HCT116 (cell line): ENCODE data around the gene SHC2. TPM values are rescaled to one million over a fixed set of nuclear protein-coding genes. Genes with fewer than 3 reads are reported as not detected.

ENCODE experiments used
- ATAC-seq: fragments of 200-7000 bp; cut with Tn5 transposase; 2 replicates; pipeline ENCODE4 v1.9.1; 2020; ENCODE audit warnings: mild to moderate bottlenecking, moderate library complexity
- BruUV-seq: library from RNA; stranded (reverse); fragments of 400-500 nt; replicated peaks from 2 replicates; lab custom pipeline; 2021; lab: Mats Ljungman, UMichigan
- CTCF ChIA-PET: fragments of 300-600 bp; sonication (Branson Sonifier 250); formaldehyde crosslinking; loops from one replicate; lab custom pipeline; 2021; ENCODE audit warnings: antibody characterized with exemption; lab: Charles Lee
- POLR2A ChIA-PET: fragments of 300-600, 350-600 bp; sonication (Branson Sonifier 250); formaldehyde crosslinking; loops from one replicate; lab custom pipeline; 2021; ENCODE audit warnings: antibody characterized with exemption; lab: Charles Lee
- RAD21 ChIA-PET, 2 experiments: fragments of 300-600 bp; sonication (Branson Sonifier 250); formaldehyde crosslinking; loops; one replicate each; lab custom pipeline; 2023; ENCODE audit warnings: low total read pairs in 2 of 2; ENCODE audit not compliant: uncharacterized antibody in 2 of 2, unreplicated experiment in 2 of 2, low non-redundant PET in 1 of 2; lab: Charles Lee
- DNase-seq: peaks from one replicate; pipeline ENCODE4 v3.0.0-alpha.2; 2010; ENCODE audit warnings: low read depth, low spot score
- H2AFZ ChIP-seq: fragments of 200-600 bp; shearing (Covaris generic), sonication (generic); 2 replicates; pipeline ENCODE4 v1.6.1; 2017; ENCODE audit warnings: low read depth, mixed run types, mixed read lengths, antibody characterized with exemption, low read length; ENCODE audit not compliant: poor library complexity, severe bottlenecking
- H3K27ac ChIP-seq: 2 replicates; pipeline ENCODE4 v1.5.1; 2012; ENCODE audit warnings: low read depth, low read length
- H3K27me3 ChIP-seq: fragments of 200-600 bp; sonication (generic); 2 replicates; pipeline ENCODE4 v1.6.1; 2016; ENCODE audit warnings: mixed run types, low read length, mixed read lengths; ENCODE audit not compliant: insufficient read depth
- H3K36me3 ChIP-seq, 2 experiments: fragments of 200-500 bp in 1 of 2; fragments of 200-600 bp in 1 of 2; sonication (Bioruptor generic) in 1 of 2; sonication (generic) in 1 of 2; 2 replicates each; pipeline versions ENCODE4 v1.5.1 to v1.6.1; 2014 to 2016; ENCODE audit warnings: low read length in 2 of 2, inconsistent platforms in 1 of 2, mixed read lengths in 1 of 2, mixed run types in 1 of 2; ENCODE audit not compliant: insufficient read depth in 2 of 2, control insufficient read depth in 1 of 2
- H3K4me1 ChIP-seq, 2 experiments: fragments of 200-600 bp in 1 of 2; sonication (generic) in 1 of 2; 2 replicates each; pipeline versions ENCODE4 v1.5.1 to v1.6.1; 2012 to 2017; ENCODE audit warnings: low read length in 2 of 2, inconsistent platforms in 1 of 2, mild to moderate bottlenecking in 1 of 2, mixed read lengths in 1 of 2, mixed run types in 1 of 2, moderate library complexity in 1 of 2; ENCODE audit not compliant: insufficient read depth in 2 of 2, control insufficient read depth in 1 of 2
- H3K4me2 ChIP-seq: fragments of 200-600 bp; sonication (generic); 2 replicates; pipeline ENCODE4 v1.6.1; 2017; ENCODE audit warnings: mixed run types, low read length, mixed read lengths
- H3K4me3 ChIP-seq, 2 experiments: fragments of 200-600 bp in 1 of 2; sonication (generic) in 1 of 2; replicated peaks in 1 of 2; 2 replicates each; pipeline ENCODE4 v1.5.1; 2011 to 2016; ENCODE audit warnings: low read length in 2 of 2, control low read depth in 1 of 2, low read depth in 1 of 2, mild to moderate bottlenecking in 1 of 2, mixed read lengths in 1 of 2, mixed run types in 1 of 2
- H3K79me2 ChIP-seq: fragments of 200-600 bp; sonication (generic); 2 replicates; pipeline ENCODE4 v1.6.1; 2017; ENCODE audit warnings: mild to moderate bottlenecking, mixed run types, low read length, moderate library complexity, mixed read lengths; ENCODE audit not compliant: insufficient read depth
- H3K9ac ChIP-seq: fragments of 200-600 bp; sonication (generic); 2 replicates; pipeline ENCODE4 v1.6.1; 2016; ENCODE audit warnings: low read length, mixed read lengths
- H3K9me2 ChIP-seq: fragments of 200-600 bp; sonication (generic), shearing (Covaris generic); 2 replicates; pipeline ENCODE4 v1.6.1; 2017; ENCODE audit warnings: mixed run types, mild to moderate bottlenecking, moderate library complexity; ENCODE audit not compliant: insufficient read depth
- H3K9me3 ChIP-seq, 2 experiments: fragments of 200-500 bp in 1 of 2; fragments of 200-600 bp in 1 of 2; sonication (Bioruptor generic) in 1 of 2; sonication (generic) in 1 of 2; 2 replicates each; pipeline ENCODE4 v1.6.1; 2014 to 2017; ENCODE audit warnings: low read length in 2 of 2, mixed read lengths in 2 of 2, inconsistent platforms in 1 of 2, low read depth in 1 of 2, mild to moderate bottlenecking in 1 of 2, mixed run types in 1 of 2, moderate library complexity in 1 of 2; ENCODE audit not compliant: control insufficient read depth in 1 of 2, insufficient read depth in 1 of 2
- H4K20me1 ChIP-seq: fragments of 200-600 bp; sonication (generic), shearing (Covaris generic); 2 replicates; pipeline ENCODE4 v1.6.1; 2017; ENCODE audit warnings: mixed run types, mild to moderate bottlenecking, moderate library complexity; ENCODE audit not compliant: insufficient read depth
- ATF3 ChIP-seq: IDR thresholded peaks from 2 replicates; pipeline ENCODE4 v1.6.1; 2012
- CBX3 ChIP-seq: IDR thresholded peaks from 2 replicates; pipeline ENCODE4 v1.6.1; 2012; ENCODE audit warnings: low read depth
- CEBPB ChIP-seq: IDR thresholded peaks from 2 replicates; pipeline ENCODE4 v1.6.1; 2012; ENCODE audit warnings: low read depth
- CTCF ChIP-seq, 3 experiments: fragments of 200-600 bp in 1 of 3; sonication (generic) in 1 of 3; IDR thresholded peaks in 2 of 3; conservative IDR thresholded peaks in 1 of 3; 2 replicates each; pipeline ENCODE4 v1.5.1; 2012 to 2017; ENCODE audit warnings: low read depth in 2 of 3, low read length in 2 of 3, antibody characterized with exemption in 1 of 3, borderline replicate concordance in 1 of 3, control low read depth in 1 of 3, mild to moderate bottlenecking in 1 of 3, mixed read lengths in 1 of 3, mixed run types in 1 of 3, moderate library complexity in 1 of 3; ENCODE audit not compliant: insufficient read depth in 1 of 3
- EGR1 ChIP-seq: IDR thresholded peaks from 2 replicates; pipeline ENCODE4 v1.6.1; 2012; ENCODE audit warnings: low read depth
- EZH2 ChIP-seq: fragments of 200-600 bp; sonication (generic); IDR thresholded peaks from 2 replicates; pipeline ENCODE4 v1.6.1; 2017; ENCODE audit warnings: antibody characterized with exemption, mixed run types
- EZH2phosphoT487 ChIP-seq: fragments of 200-600 bp; IDR thresholded peaks from 2 replicates; pipeline ENCODE4 v1.6.1; 2018; ENCODE audit warnings: antibody characterized with exemption, borderline replicate concordance
- FOSL1 ChIP-seq: IDR thresholded peaks from 2 replicates; pipeline ENCODE4 v1.6.1; 2012; ENCODE audit warnings: low read depth
- JUND ChIP-seq: IDR thresholded peaks from 2 replicates; pipeline ENCODE4 v1.6.1; 2012
- MAX ChIP-seq: IDR thresholded peaks from 2 replicates; pipeline ENCODE4 v1.6.1; 2012
- SIN3A ChIP-seq: IDR thresholded peaks from 2 replicates; pipeline ENCODE4 v1.6.1; 2012; ENCODE audit warnings: low read depth
- SP1 ChIP-seq: IDR thresholded peaks from 2 replicates; pipeline ENCODE4 v1.6.1; 2012; ENCODE audit warnings: low read depth
- SRF ChIP-seq: IDR thresholded peaks from 2 replicates; pipeline ENCODE4 v1.6.1; 2012; ENCODE audit warnings: low read depth
- TCF7L2 ChIP-seq: IDR thresholded peaks from 2 replicates; pipeline ENCODE4 v1.7.0; 2011; ENCODE audit warnings: borderline replicate concordance, inconsistent platforms; ENCODE audit not compliant: insufficient read depth, insufficient read length; ENCODE audit errors: extremely low read depth
- ZBTB33 ChIP-seq: IDR thresholded peaks from 2 replicates; pipeline ENCODE4 v1.6.1; 2011; ENCODE audit warnings: mild to moderate bottlenecking, low read length, moderate library complexity; ENCODE audit not compliant: insufficient replicate concordance; ENCODE audit errors: extremely low read depth
- intact Hi-C: fragments of 100-400 bp; cut with micrococcal nuclease; formaldehyde crosslinking; loops from 2 replicates; pipeline ENCODE4 v1.10.0; 2022
- total RNA-seq: library from RNA; stranded (reverse); gene quantifications from one replicate; pipeline ENCODE4 v1.2.1, GENCODE V29; 2021; ENCODE audit not compliant: unreplicated experiment

SHC2 gene
- total RNA-seq, 1 experiment from 2014 or later = 2.5 TPM

GRCh38 chr19:475360-475759, 14.5 kb upstream of the SHC2 start (continued):
- no peak for TF ChIP-seq EZH2
- TF ChIP-seq CTCF (IDR thresholded peaks at IDR 0.05 in 2 of 3, conservative IDR thresholded peaks at IDR 0.05 in 1 of 3; ENCODE audit: borderline replicate concordance in 1 of 3, insufficient read depth in 1 of 3, low read depth in 2 of 3, low read length in 2 of 3) = no peak
- TF ChIP-seq CEBPB = no peak
- no peak for TF ChIP-seq JUND
- TF ChIP-seq, all 23 proteins: peak for 0

GRCh38 chr19:474126-475078, 13.6 kb upstream of the SHC2 start:
- Histone ChIP-seq H3K4me3 (no peak overlapping the region), H2AFZ (no peak overlapping the region), H3K9me2 (no peaks in the 10 kb centered on the region), H3K79me2 (no peaks in the 10 kb centered on the region), H4K20me1 (no peaks in the 10 kb centered on the region), H3K36me3 (no peaks in the 10 kb centered on the region), H3K27ac (no peak overlapping the region), H3K4me1 (peaks cover 0 to 5% of the 10 kb centered on the region in 2 experiments; a peak in 1 of 4 replicates), H3K4me2 (no peak overlapping the region), H3K9me3 (no peaks in the 10 kb centered on the region), H3K27me3 (no peaks in the 10 kb centered on the region), H3K9ac (no peak overlapping the region)
- DNase-seq = no peak
- intact Hi-C loops = no loop called here
- CTCF ChIA-PET = no interaction called here
- no TSS peak for BruUV-seq
- no peak for ATAC-seq
- RAD21 ChIA-PET = no interaction called here
- POLR2A ChIA-PET = no interaction called here
- TF ChIP-seq EZH2phosphoT487 = no peak
- no peak for TF ChIP-seq SIN3A
- TF ChIP-seq CBX3 = no peak
- no peak for TF ChIP-seq ATF3
- no peak for TF ChIP-seq SRF
- no peak for TF ChIP-seq MAX
- no peak for TF ChIP-seq EGR1
- TF ChIP-seq TCF7L2 = no peak
- no peak for TF ChIP-seq ZBTB33
- no peak for TF ChIP-seq CEBPB
- TF ChIP-seq SP1 = no peak
- TF ChIP-seq FOSL1 = no peak
